Left renal cortex interstitium (tissue), 4 donors: ENCODE data around the gene NCF2. TPM values are rescaled to one million over a fixed set of nuclear protein-coding genes. Genes with fewer than 3 reads are reported as not detected.
"Not testable (repeated sequence)": the region's sequence is repeated elsewhere in the genome, so short reads cannot be mapped to it uniquely, and the experiment has no call there.

Experiments
- DNase-seq, 4 donors: peaks; one replicate each; pipeline ENCODE4 v3.0.0-alpha.2; 2013; ENCODE audit warnings: low read depth in 4 of 4, low spot score in 2 of 4, missing footprints in 1 of 4
- polyA plus RNA-seq, 4 donors: library from polyadenylated mRNA; unstranded; fragments of 120-200 nt; gene quantifications; one replicate each; pipeline ENCODE4 v1.2.1, GENCODE V29; 2013; ENCODE audit not compliant: insufficient read length in 4 of 4

Gene NCF2
- 1 to 10 TPM; 2.5 to 4.9 (median 3.1) TPM for polyA plus RNA-seq

GRCh38 chr1:183590244-183591191 lies at the start of gene NCF2:
NCF2 (minus strand) TSS chr1:183590459; CDS start chr1:183590329, 130 bp downstream.
- DNase-seq = no peak

- no peak for DNase-seq
These were observed 48.6 kb upstream of the NCF2 start for GRCh38 chr1:183638649-183639387.

DNA sequence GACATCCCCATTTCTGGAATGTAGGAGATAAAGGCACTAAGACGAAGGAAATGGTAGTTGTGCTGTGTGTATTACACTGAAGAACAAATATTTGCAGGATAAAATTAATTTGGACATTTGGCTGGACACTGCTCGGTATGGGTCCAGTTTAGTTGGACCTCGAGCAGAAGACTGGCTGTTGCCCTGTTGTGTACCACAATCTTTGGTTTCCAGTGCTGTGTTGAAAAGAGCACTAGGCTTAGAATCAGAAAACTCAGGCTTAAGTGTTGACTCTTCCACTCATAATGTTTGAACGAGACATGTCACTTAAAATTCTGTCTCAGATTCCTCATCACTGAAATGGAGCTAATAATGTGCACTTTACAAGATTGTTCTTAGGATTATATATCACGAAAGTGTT lies 46.5 kb upstream of the NCF2 start:
- no peak for DNase-seq

GRCh38 chr1:183636334-183636682 lies 46.0 kb upstream of the NCF2 start:
- DNase-seq = no peak

DNA sequence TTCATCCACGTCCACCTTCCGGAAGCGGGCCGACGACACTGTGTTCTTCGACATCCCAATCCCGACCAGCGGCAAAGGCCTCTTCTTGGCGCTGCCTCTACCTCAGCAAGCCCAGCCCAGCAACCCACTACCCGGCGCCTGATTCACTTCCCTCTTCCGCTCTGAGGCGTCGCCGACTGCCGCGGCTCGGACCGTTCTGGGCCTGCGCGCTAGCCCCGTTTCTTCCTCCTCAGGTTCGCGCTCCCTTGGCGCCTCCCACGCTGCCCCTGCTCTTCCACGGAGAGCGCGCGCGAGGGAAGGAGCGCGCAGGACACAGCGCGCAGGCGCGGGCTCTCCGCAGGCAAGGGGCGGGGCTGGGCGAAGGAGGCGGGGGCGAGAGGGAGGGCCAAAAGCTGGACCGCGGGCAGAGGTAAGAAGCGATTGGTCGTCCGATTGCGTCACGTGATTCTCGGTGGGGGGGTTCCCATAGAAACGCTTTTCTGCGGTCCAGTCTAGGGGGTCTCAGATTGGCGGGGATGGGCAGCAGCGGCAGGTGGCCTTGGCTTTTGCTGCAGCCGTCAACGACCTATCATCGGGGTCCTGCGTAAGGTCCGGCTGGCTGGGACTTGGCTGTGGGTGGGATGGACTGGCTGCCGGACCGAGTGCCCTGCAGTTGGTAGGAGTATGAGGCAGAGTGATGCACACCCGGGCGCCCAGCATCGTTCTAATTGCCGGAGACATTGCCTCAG lies 45.5 kb upstream of the NCF2 start, which contains the start of gene ARPC5:
ARPC5 (minus strand) TSS at position 178 of the 728 bp plus-strand sequence; CDS start at position 54, 124 bp downstream.
- peak; percentile 91 to 95 (median 93) for DNase-seq

DNA sequence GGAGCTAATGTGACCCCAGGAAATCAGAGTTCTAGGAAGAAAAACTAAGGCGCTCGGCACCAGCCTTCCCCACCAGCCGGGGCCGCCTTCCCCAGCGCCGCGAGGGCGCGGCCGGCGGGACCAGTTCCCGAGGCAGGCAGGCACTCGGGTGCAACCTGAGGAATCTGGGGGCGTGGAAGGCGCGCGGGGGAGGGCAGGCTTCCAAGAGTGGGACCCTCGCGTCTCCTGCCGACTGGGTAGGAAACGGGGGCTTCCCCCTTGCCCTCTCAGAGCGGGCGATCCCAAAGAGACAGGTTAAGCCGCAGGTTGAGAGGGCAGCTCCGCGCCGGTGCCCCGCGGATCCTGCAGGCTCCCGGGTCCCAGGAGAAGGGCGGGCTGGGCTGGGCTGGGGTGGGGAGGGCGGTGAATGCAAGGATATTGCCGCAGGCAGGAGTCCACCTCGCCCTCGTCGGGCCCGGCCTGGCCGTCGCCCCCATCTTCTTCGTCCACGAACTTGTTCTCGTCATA lies 44.9 kb upstream of the NCF2 start:
- peak in 2 of 4 donors; percentile 19 to 28 for DNase-seq

DNA sequence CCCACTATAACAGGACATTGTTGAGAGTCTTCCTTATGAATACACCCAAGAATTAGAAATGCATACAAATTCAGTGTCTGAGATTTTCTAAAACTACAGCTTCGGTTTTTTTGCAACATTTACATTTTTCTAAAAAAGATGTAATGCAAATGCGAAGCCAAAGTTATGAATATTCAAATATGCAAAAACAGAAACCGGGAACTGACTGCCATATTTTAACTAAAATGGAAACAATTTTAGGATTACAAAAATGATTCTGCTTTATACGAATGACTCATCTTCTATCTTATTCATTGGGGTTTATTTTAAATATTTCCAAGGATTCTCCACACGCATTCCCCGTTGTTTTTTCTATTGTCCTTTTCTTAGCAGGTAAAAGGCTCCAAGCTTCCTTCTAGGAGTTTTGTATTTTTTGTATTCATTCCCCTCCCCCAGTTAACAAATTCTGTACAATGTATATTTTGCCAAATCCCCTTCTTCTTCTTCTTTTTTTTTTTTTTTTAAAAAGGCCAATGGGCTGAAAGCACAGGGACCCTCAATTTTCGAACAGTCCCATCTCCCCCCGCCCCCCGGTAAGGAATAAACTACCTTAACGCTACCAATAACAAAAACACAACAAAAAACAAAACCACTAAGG lies 44.3 kb upstream of the NCF2 start:
- no peak for DNase-seq

GRCh38 chr1:183633676-183634343 lies 43.6 kb upstream of the NCF2 start:
- DNase-seq = peak in 1 of 4 donors; percentile 19

DNA sequence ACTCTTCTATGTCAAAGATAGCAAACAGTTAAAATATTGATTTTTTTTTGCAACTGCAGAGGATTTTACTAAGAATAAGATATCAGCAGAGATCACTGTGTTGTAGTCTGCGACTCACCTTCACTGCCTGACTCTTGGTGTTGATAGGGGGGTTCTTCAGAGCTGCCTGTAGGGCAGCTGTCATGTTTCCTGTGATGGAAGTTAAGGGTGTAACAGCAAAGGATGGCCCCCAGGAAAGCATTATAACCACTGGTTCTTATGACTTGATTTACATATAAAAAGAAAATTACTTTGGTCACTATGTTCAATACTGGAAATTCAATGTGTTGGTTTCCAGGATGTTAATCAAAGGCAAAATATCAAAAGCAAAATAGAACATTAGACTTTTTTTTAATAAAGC lies 42.7 kb upstream of the NCF2 start:
- no peak for DNase-seq

- DNase-seq = no peak
These were observed 41.9 kb upstream of the NCF2 start for GRCh38 chr1:183632114-183632513.

- DNase-seq = no peak
These were observed 40.5 kb upstream of the NCF2 start for GRCh38 chr1:183630748-183631147.

- DNase-seq = no peak
These were observed 38.3 kb upstream of the NCF2 start for GRCh38 chr1:183628537-183628936.

GRCh38 chr1:183626236-183626635 lies 36.0 kb upstream of the NCF2 start:
- DNase-seq = not testable (repeated sequence)

DNA sequence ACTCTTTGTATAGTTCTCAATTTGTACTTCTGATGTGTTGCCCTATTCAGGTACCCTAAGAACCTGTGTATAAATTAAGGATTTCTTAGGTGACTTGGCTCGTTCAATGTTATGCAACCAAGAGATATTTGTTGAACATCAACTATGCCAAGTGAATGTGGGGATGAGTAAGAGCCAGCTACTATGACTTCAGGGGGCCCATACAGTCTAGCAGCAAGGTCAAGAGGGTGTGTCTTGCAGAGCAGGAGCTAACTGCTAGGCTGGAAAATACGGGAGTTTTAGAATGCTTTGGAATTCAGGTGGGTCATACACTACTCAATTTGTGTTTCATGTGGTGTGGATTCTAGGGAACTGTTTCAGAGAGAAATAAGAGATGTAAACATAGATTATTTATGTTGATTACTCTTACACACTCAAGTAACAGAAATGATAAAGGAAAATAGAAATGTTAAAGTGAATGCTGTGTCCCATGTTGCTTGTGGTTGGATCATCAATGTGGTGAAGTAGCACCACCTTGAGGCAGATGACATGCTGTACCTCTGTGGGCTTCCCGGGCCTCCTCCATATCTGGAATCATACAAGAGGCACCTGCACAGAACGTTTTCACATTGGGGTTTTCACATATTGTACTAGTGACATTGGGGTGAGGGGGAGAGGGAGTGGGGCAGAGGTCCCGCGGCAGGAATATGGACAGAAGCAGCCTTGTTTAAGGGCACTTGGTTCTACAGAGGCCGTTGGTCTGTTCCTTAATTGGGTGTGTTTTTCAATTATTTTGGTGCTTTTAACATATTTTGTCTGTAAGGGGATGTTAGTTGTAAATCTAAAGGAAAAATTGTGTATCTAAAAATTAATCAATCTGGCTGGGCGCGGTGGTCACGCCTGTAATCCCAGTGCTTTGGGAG lies 32.9 kb upstream of the NCF2 start:
- peak in 2 of 4 donors; percentile 39 to 67 for DNase-seq

DNA sequence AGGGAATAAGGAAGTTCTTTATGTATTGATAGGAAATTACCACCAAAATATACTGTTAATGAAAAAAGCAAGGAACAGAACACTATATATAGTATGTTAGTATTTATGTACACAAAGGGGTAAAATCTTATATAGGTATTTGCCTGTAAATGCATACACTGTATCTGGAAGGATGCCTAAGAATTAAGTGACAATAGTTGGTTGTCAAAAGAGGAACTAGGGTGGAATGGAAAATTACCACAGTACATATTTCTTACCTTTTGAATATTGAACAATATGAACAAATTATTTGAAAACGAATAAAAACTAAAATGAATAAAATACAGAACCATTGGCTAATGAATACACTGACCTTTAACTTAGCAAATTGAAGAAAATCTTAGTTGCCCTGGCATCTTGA lies 31.8 kb upstream of the NCF2 start:
- DNase-seq = no peak

- DNase-seq = no peak
These were observed 30.1 kb upstream of the NCF2 start for GRCh38 chr1:183620311-183620710.

- DNase-seq = no peak
These were observed 29.5 kb upstream of the NCF2 start for GRCh38 chr1:183619781-183620180.

GRCh38 chr1:183618202-183618601 lies 27.9 kb upstream of the NCF2 start:
- DNase-seq = not testable (repeated sequence)
